ENCODE data around the gene MED12. TPM values are rescaled to one million over a fixed set of nuclear protein-coding genes. Genes with fewer than 3 reads are reported as not detected.

The MED12 gene
- polyA plus RNA-seq, 3 donors: 2.4 to 17.8 (median 5.0) TPM

DNA sequence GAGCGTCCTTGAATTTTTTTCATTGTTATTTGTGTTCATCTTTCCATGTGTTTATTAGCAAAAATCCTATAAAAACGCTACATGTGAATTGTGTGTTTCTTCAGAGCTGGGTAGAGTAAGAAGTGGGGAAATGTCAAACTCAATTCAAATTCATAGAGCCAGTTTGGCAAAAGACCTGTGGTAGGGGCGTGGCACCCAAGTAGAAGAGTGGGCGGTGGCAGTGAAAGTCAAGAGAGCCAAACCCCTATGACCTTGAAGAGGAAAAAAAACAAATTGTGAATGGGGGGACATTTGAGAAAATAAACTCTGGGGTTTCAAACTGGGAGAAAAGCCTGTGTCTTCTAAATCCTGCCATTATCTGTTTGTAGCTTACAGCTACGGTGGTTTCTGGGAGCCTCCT, 27.1 kb upstream of the MED12 start:
- H4K20me1 ChIP-seq (ENCODE audit: insufficient read depth, low read length): no peaks in the 10 kb centered on the region
- H3K79me2 ChIP-seq (ENCODE audit: insufficient read depth, low read length): no peaks in the 10 kb centered on the region
- no peak overlapping the region for H3K4me3 ChIP-seq (replicated peaks in 1 of 3; ENCODE audit: low read depth in 2 of 3, low read length in 3 of 3)
- Mint-ChIP-seq H3K36me3 (no peaks in the 10 kb centered on the region), H3K4me1 (peaks cover 4% of the 10 kb centered on the region), H3K27ac (no peak overlapping the region), H3K9me3 (peaks cover 0 to 4% (median 0%) of the 10 kb centered on the region in 7 donors), H3K4me3 (no peak overlapping the region), H3K27me3 (ENCODE audit: low read depth in 3 of 3) (peaks cover 0 to 8% (median 5%) of the 10 kb centered on the region in 3 donors)
- H3K9me3 ChIP-seq (replicated peaks in 1 of 2; ENCODE audit: control insufficient read depth in 1 of 2, insufficient read depth in 1 of 2, low read length in 2 of 2): no peaks in the 10 kb centered on the region
- H3K4me2 ChIP-seq (replicated peaks; ENCODE audit: extremely low read depth, low read length, poor library complexity, severe bottlenecking): no peak overlapping the region
- H3K27ac ChIP-seq (ENCODE audit: low read depth in 1 of 2, low read length in 2 of 2): no peak overlapping the region
- peaks cover 5 to 7% of the 10 kb centered on the region in 2 donors for H3K4me1 ChIP-seq (ENCODE audit: control insufficient read depth in 1 of 2, insufficient read depth in 2 of 2, low read length in 2 of 2)
- no peak overlapping the region for H3K9ac ChIP-seq (ENCODE audit: insufficient read depth, low read length, poor library complexity, severe bottlenecking)
- intact Hi-C loops (cut with micrococcal nuclease): loop anchor here in 1 of 2 donors (10.0 kb wide), 1 partner anchor 84 kb away; no protein-coding TSS in a partner anchor
- WGBS (ENCODE audit: insufficient coverage): no CpG with 5 or more reads among the region's 5 CpGs
- no peaks in the 10 kb centered on the region for H3K27me3 ChIP-seq (ENCODE audit: control insufficient read depth in 2 of 2, insufficient read depth in 2 of 2, low read length in 2 of 2)
- TF ChIP-seq, protein P1, sequence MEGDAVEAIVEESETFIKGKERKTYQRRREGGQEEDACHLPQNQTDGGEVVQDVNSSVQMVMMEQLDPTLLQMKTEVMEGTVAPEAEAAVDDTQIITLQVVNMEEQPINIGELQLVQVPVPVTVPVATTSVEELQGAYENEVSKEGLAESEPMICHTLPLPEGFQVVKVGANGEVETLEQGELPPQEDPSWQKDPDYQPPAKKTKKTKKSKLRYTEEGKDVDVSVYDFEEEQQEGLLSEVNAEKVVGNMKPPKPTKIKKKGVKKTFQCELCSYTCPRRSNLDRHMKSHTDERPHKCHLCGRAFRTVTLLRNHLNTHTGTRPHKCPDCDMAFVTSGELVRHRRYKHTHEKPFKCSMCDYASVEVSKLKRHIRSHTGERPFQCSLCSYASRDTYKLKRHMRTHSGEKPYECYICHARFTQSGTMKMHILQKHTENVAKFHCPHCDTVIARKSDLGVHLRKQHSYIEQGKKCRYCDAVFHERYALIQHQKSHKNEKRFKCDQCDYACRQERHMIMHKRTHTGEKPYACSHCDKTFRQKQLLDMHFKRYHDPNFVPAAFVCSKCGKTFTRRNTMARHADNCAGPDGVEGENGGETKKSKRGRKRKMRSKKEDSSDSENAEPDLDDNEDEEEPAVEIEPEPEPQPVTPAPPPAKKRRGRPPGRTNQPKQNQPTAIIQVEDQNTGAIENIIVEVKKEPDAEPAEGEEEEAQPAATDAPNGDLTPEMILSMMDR (IDR thresholded peaks at IDR 0.05): no peak
- H3K36me3 ChIP-seq (replicated peaks in 1 of 2; ENCODE audit: control insufficient read depth in 1 of 2, insufficient read depth in 2 of 2, low read length in 2 of 2): no peaks in the 10 kb centered on the region
- no peak for DNase-seq
- no peak overlapping the region for H2AFZ ChIP-seq (ENCODE audit: insufficient read depth, low read depth, low read length, poor library complexity, severe bottlenecking)

DNA sequence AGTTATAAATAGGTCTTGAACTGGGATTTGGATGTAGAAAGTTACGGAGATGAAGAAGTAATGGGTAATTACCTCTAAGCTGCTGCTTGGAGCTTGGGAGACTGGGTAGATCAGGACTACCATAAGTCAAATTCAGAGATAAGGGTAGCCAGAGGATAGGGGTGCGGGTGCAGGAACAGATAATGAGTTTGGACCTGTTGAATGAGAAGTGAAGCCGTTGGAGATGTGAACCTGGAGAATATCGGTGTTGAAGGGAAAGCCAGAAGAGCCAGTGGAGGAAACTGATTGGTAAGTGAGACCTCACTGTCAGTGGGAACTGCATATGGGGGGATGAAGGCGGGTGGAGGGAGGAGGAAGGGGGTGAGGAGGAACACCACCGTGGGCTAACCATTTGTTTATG, 23.4 kb upstream of the MED12 start:
- Histone ChIP-seq H3K27me3 (ENCODE audit: control insufficient read depth in 2 of 2, insufficient read depth in 2 of 2, low read length in 2 of 2) (no peaks in the 10 kb centered on the region), H3K9me3 (replicated peaks in 1 of 2; ENCODE audit: control insufficient read depth in 1 of 2, insufficient read depth in 1 of 2, low read length in 2 of 2) (no peaks in the 10 kb centered on the region), H4K20me1 (ENCODE audit: insufficient read depth, low read length) (no peaks in the 10 kb centered on the region), H3K4me1 (ENCODE audit: control insufficient read depth in 1 of 2, insufficient read depth in 2 of 2, low read length in 2 of 2) (peaks cover 23 to 29% of the 10 kb centered on the region in 2 donors), H2AFZ (ENCODE audit: insufficient read depth, low read depth, low read length, poor library complexity, severe bottlenecking) (peak overlapping the region; percentile 81), H3K9ac (ENCODE audit: insufficient read depth, low read length, poor library complexity, severe bottlenecking) (no peak overlapping the region), H3K4me3 (replicated peaks in 1 of 3; ENCODE audit: low read depth in 2 of 3, low read length in 3 of 3) (peak overlapping the region; percentile 53 to 85 (median 83)), H3K36me3 (replicated peaks in 1 of 2; ENCODE audit: control insufficient read depth in 1 of 2, insufficient read depth in 2 of 2, low read length in 2 of 2) (no peaks in the 10 kb centered on the region), H3K4me2 (replicated peaks; ENCODE audit: extremely low read depth, low read length, poor library complexity, severe bottlenecking) (peak overlapping the region; percentile 80), H3K27ac (ENCODE audit: low read depth in 1 of 2, low read length in 2 of 2) (no peak overlapping the region), H3K79me2 (ENCODE audit: insufficient read depth, low read length) (no peaks in the 10 kb centered on the region)
- Mint-ChIP-seq H3K4me3 (peak overlapping the region; percentile 92 to 98), H3K4me1 (peaks cover 20% of the 10 kb centered on the region), H3K9me3 (peaks cover 0 to 6% (median 0%) of the 10 kb centered on the region in 7 donors), H3K36me3 (peaks cover 4 to 5% of the 10 kb centered on the region in 2 donors), H3K27ac (peak overlapping the region in 2 of 7 donors; percentile 93 to 94), H3K27me3 (ENCODE audit: low read depth in 3 of 3) (peaks cover 0 to 18% (median 5%) of the 10 kb centered on the region in 3 donors)
- 100% methylated on average over 1 of the region's 6 CpGs for WGBS (ENCODE audit: insufficient coverage)
- TF ChIP-seq, protein P1 (IDR thresholded peaks at IDR 0.05): no peak
- intact Hi-C loops (cut with micrococcal nuclease): loop anchor here (5.0 to 10.0 kb wide), 2 partner anchors 80 to 87 kb away; no protein-coding TSS in a partner anchor
- DNase-seq: no peak
